A673 (cell line): Measurements from ENCODE around the gene PLCB4.

ENCODE experiments used
- CTCF ChIP-seq: fragments of 300-800, 200-600 bp; sonication (generic); conservative IDR thresholded peaks from 2 replicates; pipeline ENCODE4 v1.5.1; 2017; ENCODE audit warnings: low read depth, mild to moderate bottlenecking, antibody characterized with exemption, low read length, moderate library complexity, mixed read lengths
- EZH2 ChIP-seq: fragments of 200-600 bp; sonication (generic); IDR thresholded peaks from 2 replicates; pipeline ENCODE4 v1.6.1; 2017; ENCODE audit warnings: borderline replicate concordance, low read depth, mild to moderate bottlenecking, mixed read lengths, antibody characterized with exemption, low read length; ENCODE audit not compliant: poor library complexity, severe bottlenecking

- TF ChIP-seq CTCF: no peak
- no peak for TF ChIP-seq EZH2
Observed at GRCh38 chr20:9186396-9186795, 117.5 kb downstream of the PLCB4 start.
